GM23248 (cell line): ENCODE measurements around the gene WDTC1. TPM values are rescaled to one million over a fixed set of nuclear protein-coding genes. Genes with fewer than 3 reads are reported as not detected.
A peak's percentile ranks its signal among the peaks of the same experiment; 100 is the strongest.

Source experiments
- DNase-seq: peaks from one replicate; pipeline ENCODE4 v3.0.0-alpha.2; 2015
- H2AFZ ChIP-seq: fragments of 200-600 bp; sonication (generic); 2 replicates; pipeline ENCODE4 v1.6.1; 2016; ENCODE audit warnings: antibody characterized with exemption
- H3F3A ChIP-seq: fragments of 200-600 bp; sonication (generic); 2 replicates; pipeline ENCODE4 v1.6.1; 2016; ENCODE audit warnings: mild to moderate bottlenecking, antibody characterized with exemption, mixed run types; ENCODE audit not compliant: insufficient read depth
- H3K27ac ChIP-seq: fragments of 200-600 bp; sonication (generic); 2 replicates; pipeline ENCODE4 v1.5.1; 2016; ENCODE audit warnings: mild to moderate bottlenecking
- H3K27me3 ChIP-seq: fragments of 200-600 bp; sonication (generic); replicated peaks from 2 replicates; pipeline ENCODE4 v1.6.1; 2016; ENCODE audit warnings: mild to moderate bottlenecking; ENCODE audit not compliant: insufficient read depth
- H3K36me3 ChIP-seq: fragments of 200-600 bp; sonication (generic); 2 replicates; pipeline ENCODE4 v1.6.1; 2016; ENCODE audit warnings: low read depth, mild to moderate bottlenecking
- H3K4me1 ChIP-seq: fragments of 200-600 bp; sonication (generic); 2 replicates; pipeline ENCODE4 v1.6.1; 2016; ENCODE audit warnings: mild to moderate bottlenecking; ENCODE audit not compliant: insufficient read depth
- H3K4me2 ChIP-seq: fragments of 200-600 bp; sonication (generic); one replicate; pipeline ENCODE4 v1.6.1; 2016; ENCODE audit warnings: mild to moderate bottlenecking; ENCODE audit not compliant: unreplicated experiment
- H3K4me3 ChIP-seq: fragments of 200-600 bp; sonication (generic); 2 replicates; pipeline ENCODE4 v1.5.1; 2016; ENCODE audit warnings: mild to moderate bottlenecking
- H3K79me2 ChIP-seq: fragments of 200-600 bp; sonication (generic); 2 replicates; pipeline ENCODE4 v1.6.1; 2016; ENCODE audit warnings: mild to moderate bottlenecking; ENCODE audit not compliant: insufficient read depth
- H3K9ac ChIP-seq: fragments of 200-600 bp; sonication (generic); 2 replicates; pipeline ENCODE4 v1.6.1; 2016; ENCODE audit warnings: mild to moderate bottlenecking
- H3K9me2 ChIP-seq: fragments of 200-600 bp; sonication (generic); 2 replicates; pipeline ENCODE4 v1.6.1; 2016; ENCODE audit warnings: mixed run types, mild to moderate bottlenecking, moderate library complexity; ENCODE audit not compliant: insufficient read depth
- H3K9me3 ChIP-seq: fragments of 200-600 bp; sonication (generic); one replicate; pipeline ENCODE4 v1.6.1; 2017; ENCODE audit warnings: low read depth
- H4K20me1 ChIP-seq: fragments of 200-600 bp; sonication (generic); 2 replicates; pipeline ENCODE4 v1.6.0; 2016; ENCODE audit not compliant: insufficient read depth
- EZH2 ChIP-seq: fragments of 200-600 bp; sonication (generic); IDR thresholded peaks from 2 replicates; pipeline ENCODE4 v1.6.1; 2018; ENCODE audit warnings: antibody characterized with exemption, mild to moderate bottlenecking; ENCODE audit not compliant: insufficient read depth, poor library complexity, severe bottlenecking
- EZH2phosphoT487 ChIP-seq: fragments of 200-600 bp; sonication (generic); IDR thresholded peaks from 2 replicates; pipeline ENCODE4 v1.6.1; 2018; ENCODE audit warnings: antibody characterized with exemption, moderate library complexity, mild to moderate bottlenecking, low read depth; ENCODE audit not compliant: insufficient read depth
- WGBS, 2 experiments: methylation state at CpG; one replicate each; pipeline ENCODE4 v1.1.6; 2015 to 2017; ENCODE audit warnings: low lambda C conversion rate in 2 of 2, low coverage in 1 of 2; ENCODE audit errors: missing lambda C conversion rate in 2 of 2; 5-methylcytosine and 5-hydroxymethylcytosine counted together
- in situ Hi-C: fragments of 300-500 bp; cut with MboI; formaldehyde crosslinking; loops from 2 replicates; pipeline ENCODE4 v1.15.0; 2020
- polyA plus RNA-seq: library from polyadenylated mRNA; unstranded; fragments of >200 nt; fragmentation: Nextera tagmentation; extraction: Ambion mirVana; gene quantifications from 2 replicates; pipeline ENCODE4 v1.2.1, GENCODE V29; 2016
- total RNA-seq: library from RNA; depleted of rRNA; stranded (reverse); fragments of >200 nt; shearing (Covaris generic); gene quantifications from 2 replicates; pipeline ENCODE4 v1.2.3, GENCODE V29; 2014

Gene WDTC1
- total and polyA plus RNA-seq, 2 experiments from 2014 or later, result 4.1 to 24.0 TPM

DNA sequence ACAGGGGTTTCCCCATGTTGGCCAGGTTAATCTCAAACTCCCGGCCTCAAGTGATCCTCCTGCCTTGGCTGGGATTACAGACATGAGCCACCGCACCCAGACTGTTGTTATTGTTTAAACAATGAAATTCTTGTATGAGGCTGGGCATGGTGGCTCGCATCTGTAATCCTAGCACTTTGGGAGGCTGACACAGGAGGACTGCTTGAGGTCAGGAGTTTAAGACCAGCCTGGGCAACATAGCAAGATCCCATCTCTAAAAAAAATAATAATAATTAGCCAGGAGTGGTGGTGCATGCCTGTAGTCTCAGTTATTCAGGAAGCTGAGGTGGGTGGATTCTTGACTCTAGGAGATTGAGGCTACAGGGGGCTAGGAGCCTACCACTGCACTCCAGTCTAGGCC, 6.7 kb upstream of the WDTC1 start:
- Histone ChIP-seq H3K9ac (no peak overlapping the region), H3K79me2 (no peaks in the 10 kb centered on the region), H3K9me3 (no peaks in the 10 kb centered on the region), H3F3A (no peaks in the 10 kb centered on the region), H3K4me1 (no peaks in the 10 kb centered on the region), H2AFZ (no peak overlapping the region), H4K20me1 (no peaks in the 10 kb centered on the region), H3K27me3 (no peaks in the 10 kb centered on the region), H3K9me2 (no peaks in the 10 kb centered on the region), H3K27ac (no peak overlapping the region), H3K36me3 (no peaks in the 10 kb centered on the region), H3K4me2 (no peak overlapping the region), H3K4me3 (no peak overlapping the region)
- in situ Hi-C loops, result no loop called here
- no peak for DNase-seq
- 73 to 88% methylated on average over 3 of the region's 3 CpGs for WGBS, 2 experiments
- TF ChIP-seq EZH2, result no peak
- TF ChIP-seq EZH2phosphoT487, result no peak

DNA sequence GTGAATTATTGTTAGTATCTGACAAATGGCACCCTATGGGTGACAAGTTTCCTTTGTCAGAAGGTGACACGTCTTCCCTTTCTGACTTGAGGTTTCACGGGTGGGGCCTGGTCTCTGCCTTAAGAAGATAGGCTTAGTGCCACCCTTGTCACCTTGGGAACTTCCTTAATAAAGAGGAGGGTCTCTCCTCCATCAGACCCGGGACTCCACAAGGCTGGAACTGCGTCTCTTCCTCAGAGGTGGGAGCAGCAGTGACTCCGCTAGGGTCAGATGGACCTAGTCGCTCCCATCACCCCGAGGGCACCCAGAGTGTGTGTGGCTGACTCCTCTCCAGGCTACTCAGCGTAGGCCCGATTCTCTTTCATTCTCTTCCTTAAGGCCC, 774 bp upstream of the WDTC1 start:
- Histone ChIP-seq H3F3A (no peaks in the 10 kb centered on the region), H3K4me3 (peak overlapping the region; percentile 62), H3K79me2 (peaks cover 31% of the 10 kb centered on the region), H3K4me2 (peak overlapping the region; percentile 69), H3K27me3 (no peaks in the 10 kb centered on the region), H3K9me3 (no peaks in the 10 kb centered on the region), H3K9ac (peak overlapping the region; percentile 57), H4K20me1 (no peaks in the 10 kb centered on the region), H3K27ac (no peak overlapping the region), H3K9me2 (no peaks in the 10 kb centered on the region), H2AFZ (peak overlapping the region; percentile 98), H3K4me1 (peaks cover 9% of the 10 kb centered on the region; the same call in 1 of the 2 replicates), H3K36me3 (no peaks in the 10 kb centered on the region)
- no peak for DNase-seq
- in situ Hi-C loops, result no loop called here
- WGBS, 2 experiments, result 78 to 81% methylated on average over 9 of the region's 9 CpGs
- no peak for TF ChIP-seq EZH2phosphoT487
- TF ChIP-seq EZH2, result no peak

DNA sequence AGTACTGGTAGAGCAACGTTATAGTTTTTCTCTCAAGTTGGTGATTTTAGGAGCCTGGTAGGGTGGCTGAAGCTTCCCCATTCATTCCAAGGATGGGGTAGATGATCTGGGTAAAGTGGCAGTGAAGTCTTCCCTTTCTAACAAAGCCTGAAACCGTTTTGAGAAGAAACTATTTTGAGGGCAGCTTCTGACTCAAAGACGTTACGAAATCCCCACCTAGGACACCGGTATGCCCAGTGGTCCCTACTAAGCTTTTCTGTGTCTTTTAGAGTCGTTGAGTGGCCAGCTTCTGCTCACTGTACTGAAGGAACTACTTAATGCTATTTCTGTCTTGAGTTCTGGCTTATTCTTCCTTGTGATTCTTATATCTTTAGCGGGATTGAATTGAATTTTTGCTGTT, 1.4 kb downstream of the WDTC1 start:
- peak overlapping the region; percentile 69 for H3K9ac ChIP-seq
- no peaks in the 10 kb centered on the region for H3F3A ChIP-seq
- peak overlapping the region; percentile 86 for H3K4me2 ChIP-seq
- peak overlapping the region; percentile 72 for H3K4me3 ChIP-seq
- WGBS, 2 experiments, result 32% methylated on average over 7 of the region's 7 CpGs
- no peaks in the 10 kb centered on the region for H3K36me3 ChIP-seq
- no peaks in the 10 kb centered on the region for H3K9me3 ChIP-seq
- H3K27ac ChIP-seq, result peak overlapping the region; percentile 25; the same call in 1 of the 2 replicates
- no peaks in the 10 kb centered on the region; the same call in 1 of the 2 replicates for H4K20me1 ChIP-seq
- H3K79me2 ChIP-seq, result peaks cover 49% of the 10 kb centered on the region
- no peaks in the 10 kb centered on the region for H3K9me2 ChIP-seq
- TF ChIP-seq EZH2phosphoT487 (no peak), EZH2 (no peak)
- peak; percentile 66 for DNase-seq
- H3K27me3 ChIP-seq, result no peaks in the 10 kb centered on the region
- in situ Hi-C loops, result no loop called here
- H3K4me1 ChIP-seq, result peaks cover 9% of the 10 kb centered on the region; the same call in 1 of the 2 replicates
- H2AFZ ChIP-seq, result peak overlapping the region; percentile 68

DNA sequence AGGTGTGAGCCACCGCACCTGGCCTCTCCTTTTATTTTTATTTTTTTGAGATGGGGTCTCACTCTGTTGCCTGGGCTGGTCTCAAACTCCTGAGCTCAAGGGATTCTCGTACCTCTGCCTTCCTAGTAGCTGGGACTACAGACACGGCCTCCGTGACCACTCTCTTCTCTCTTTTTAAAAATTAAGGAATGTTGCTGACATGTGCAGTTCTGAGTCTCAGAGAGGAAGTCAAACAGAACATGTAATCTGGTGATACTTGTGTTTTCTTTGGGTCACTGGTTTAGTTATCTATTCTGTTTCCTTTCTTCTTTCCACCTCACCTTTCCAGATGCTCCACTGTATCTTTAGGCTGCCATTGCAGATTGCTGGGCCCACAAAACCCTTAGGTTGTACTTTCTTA, 2.7 kb downstream of the WDTC1 start:
- WGBS, 2 experiments, result 81% methylated on average over 4 of the region's 4 CpGs
- DNase-seq, result no peak
- in situ Hi-C loops, result no loop called here

DNA sequence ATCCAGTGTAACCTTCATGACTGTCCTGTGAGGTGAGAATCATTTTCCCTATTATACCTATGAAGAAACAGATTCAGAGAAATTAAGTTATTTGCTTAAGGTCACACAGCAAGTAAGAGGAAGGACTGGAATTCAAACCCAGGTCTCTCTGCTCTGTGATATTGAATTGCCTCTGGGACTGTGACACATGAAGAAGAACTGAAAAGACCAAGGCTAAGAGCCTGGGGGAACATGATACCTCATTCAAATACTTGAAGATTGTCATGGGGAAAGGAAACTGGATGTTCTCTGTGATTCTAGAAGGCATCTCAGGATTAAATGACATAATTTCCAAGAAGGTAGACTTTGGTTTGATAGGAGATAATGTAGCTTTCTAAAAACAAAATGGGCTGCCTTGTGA, 3.6 kb downstream of the WDTC1 start:
- in situ Hi-C loops, result no loop called here
- Histone ChIP-seq H3F3A (no peaks in the 10 kb centered on the region), H2AFZ (no peak overlapping the region), H3K36me3 (no peaks in the 10 kb centered on the region), H3K9ac (no peak overlapping the region), H4K20me1 (no peaks in the 10 kb centered on the region; the same call in 1 of the 2 replicates), H3K79me2 (peaks cover 54% of the 10 kb centered on the region), H3K27me3 (no peaks in the 10 kb centered on the region), H3K27ac (no peak overlapping the region), H3K4me3 (no peak overlapping the region), H3K9me2 (no peaks in the 10 kb centered on the region), H3K4me2 (no peak overlapping the region), H3K4me1 (peaks cover 9% of the 10 kb centered on the region; the same call in 1 of the 2 replicates), H3K9me3 (no peaks in the 10 kb centered on the region)
- no peak for TF ChIP-seq EZH2phosphoT487
- TF ChIP-seq EZH2, result no peak
- no peak for DNase-seq

More for the DNA sequence above, 2.7 kb downstream of the WDTC1 start:
- Histone ChIP-seq H3K4me3 (no peak overlapping the region), H2AFZ (no peak overlapping the region), H3K9ac (no peak overlapping the region), H3K4me1 (peaks cover 9% of the 10 kb centered on the region; the same call in 1 of the 2 replicates), H3F3A (no peaks in the 10 kb centered on the region), H3K27ac (no peak overlapping the region), H3K9me2 (no peaks in the 10 kb centered on the region), H4K20me1 (no peaks in the 10 kb centered on the region; the same call in 1 of the 2 replicates), H3K36me3 (no peaks in the 10 kb centered on the region), H3K4me2 (no peak overlapping the region), H3K27me3 (no peaks in the 10 kb centered on the region), H3K79me2 (peaks cover 54% of the 10 kb centered on the region), H3K9me3 (no peaks in the 10 kb centered on the region)
- TF ChIP-seq EZH2 (no peak), EZH2phosphoT487 (no peak)
